ENCODE measurements around the gene CLVS2.

CLVS2 gene

DNA sequence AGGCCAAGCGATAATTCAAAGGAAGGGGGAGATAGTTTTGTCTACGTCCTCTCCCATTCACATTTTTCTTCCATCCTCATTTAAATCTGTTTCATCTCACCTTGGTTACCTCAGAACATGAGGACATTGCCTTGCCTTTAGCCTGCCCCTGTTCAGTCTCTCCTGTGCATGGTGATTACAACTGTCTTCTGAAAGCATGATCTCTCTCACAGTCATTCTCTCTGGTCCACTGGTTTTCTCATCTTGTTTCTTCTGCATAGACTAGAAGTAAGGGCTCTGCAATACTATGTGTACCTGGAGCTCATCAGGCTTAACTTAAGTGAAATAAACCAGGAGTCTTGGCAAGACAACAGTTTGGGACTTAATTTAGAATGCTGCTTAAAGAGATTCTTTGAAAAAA lies 31.4 kb downstream of the CLVS2 start:
- ATAC-seq, result no peak

DNA sequence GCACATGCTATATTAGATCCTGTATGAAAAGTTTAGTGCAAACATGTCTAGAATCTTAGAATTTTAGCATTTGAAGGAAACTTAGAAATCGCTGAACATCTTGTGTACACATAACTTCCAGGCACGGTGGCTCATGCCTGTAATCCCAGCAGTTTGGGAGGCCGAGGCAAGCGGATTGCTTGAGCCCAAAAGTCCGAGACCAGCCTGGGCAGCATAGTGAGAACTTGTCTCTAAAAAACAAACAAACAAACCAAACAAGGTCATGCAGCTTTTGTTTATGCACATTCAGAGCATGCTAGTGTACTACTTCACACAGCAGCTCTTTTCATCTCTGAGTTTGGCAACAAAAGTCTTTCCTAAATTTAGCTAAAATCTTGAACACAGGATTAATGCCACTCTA lies 32.2 kb downstream of the CLVS2 start:
- ATAC-seq, result no peak

DNA sequence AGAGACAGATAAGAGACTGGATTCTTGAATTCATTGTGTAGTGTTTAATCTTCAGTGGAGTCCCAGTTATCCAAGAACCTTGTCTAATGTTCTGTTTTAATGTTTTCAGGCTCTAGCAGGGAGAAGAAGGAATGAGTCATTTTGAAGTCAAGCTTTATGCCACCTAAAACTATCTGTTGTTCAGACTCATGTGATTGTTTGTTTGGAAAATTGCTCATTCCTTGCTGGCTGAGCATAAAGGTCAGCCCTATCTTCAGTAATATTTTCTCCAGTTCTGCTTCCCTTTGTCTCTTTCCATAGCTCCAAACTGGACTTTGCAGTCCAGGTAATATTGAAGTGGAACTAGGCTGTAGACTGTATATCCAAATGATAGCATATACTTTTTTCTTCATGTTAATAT lies 34.2 kb downstream of the CLVS2 start:
- no peak for ATAC-seq

DNA sequence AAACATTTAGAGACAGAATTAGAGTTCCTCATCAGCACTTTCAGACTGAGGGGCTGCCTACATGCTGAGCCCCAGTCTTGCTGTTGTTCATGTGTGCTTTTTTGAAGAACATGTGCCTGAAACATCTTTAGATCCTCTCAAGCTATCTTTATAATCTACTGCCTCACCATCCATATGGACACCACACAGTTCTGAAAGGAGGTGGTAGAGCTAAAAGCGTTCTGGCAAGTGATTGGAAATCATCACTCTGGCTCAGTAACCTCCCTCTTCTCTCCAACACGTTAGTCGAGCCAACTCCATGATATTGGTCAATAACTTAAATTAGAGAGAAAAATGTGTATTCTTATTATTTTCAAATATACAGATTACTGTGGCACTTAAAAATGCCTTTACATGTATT lies 40.6 kb downstream of the CLVS2 start:
- ATAC-seq, result no peak

DNA sequence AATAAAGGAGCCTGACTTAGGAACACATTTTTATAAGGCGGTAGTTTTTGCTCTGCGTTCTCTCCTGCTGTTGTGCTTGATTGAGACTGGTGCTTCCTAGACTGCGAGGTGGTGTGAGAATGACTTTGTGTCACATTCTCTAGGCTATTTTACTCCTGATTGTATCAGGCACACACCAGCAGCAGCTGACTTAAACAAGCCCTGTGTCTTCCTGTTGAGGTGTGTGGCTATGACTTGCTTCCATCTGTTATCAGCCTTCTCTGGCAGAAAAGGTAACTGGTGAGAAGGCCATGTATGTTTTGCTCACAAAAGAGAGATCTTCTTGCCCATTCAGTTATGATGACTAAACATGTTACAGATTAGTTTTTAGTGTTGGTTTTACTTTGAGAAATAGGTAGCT lies 43.4 kb downstream of the CLVS2 start:
- no peak for ATAC-seq

DNA sequence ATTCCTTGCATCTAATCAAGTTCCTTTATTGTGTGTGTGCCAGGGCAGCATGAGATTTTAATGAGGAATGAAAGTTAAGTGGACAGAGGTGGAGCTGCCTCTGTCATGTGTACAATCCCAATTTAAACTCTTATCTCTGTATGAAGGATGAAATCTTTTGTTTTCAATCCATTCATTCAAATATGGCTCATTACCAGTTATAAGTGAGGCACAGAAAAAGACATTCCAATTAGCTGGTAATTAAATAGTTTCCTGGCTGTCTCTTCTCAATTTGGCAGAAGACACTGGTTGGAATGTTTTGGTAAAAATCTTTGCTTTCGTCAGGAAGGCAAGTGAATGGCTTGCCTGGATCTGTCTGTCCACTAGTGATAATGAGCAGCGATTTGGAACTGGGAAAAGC lies 46.4 kb downstream of the CLVS2 start:
- no peak for ATAC-seq

DNA sequence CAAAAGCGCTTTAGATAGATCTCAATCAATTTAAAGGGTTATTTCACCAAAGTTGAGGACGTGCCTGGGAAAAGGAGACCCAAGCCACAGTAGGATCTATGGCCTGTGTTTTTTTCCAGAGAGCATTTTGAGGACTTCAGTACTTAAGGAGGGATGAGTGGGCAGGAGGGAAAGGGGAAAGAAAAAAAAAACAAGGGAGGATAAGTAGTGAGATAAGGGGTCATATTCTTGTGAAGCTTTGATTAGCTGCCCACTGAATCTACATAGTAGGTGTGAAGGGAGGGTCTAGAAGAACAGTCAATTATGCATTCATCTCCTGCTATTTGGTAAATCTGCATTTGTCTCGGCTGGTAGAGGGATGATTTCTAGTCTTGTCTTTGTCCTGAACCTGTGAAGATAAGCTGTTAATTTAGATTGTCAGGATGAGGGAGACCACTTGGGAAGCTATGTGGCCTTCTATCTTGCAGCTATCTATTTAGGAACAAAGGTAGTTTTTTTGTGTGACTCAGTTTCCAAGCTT lies 48.4 kb downstream of the CLVS2 start:
- ATAC-seq, result no peak

DNA sequence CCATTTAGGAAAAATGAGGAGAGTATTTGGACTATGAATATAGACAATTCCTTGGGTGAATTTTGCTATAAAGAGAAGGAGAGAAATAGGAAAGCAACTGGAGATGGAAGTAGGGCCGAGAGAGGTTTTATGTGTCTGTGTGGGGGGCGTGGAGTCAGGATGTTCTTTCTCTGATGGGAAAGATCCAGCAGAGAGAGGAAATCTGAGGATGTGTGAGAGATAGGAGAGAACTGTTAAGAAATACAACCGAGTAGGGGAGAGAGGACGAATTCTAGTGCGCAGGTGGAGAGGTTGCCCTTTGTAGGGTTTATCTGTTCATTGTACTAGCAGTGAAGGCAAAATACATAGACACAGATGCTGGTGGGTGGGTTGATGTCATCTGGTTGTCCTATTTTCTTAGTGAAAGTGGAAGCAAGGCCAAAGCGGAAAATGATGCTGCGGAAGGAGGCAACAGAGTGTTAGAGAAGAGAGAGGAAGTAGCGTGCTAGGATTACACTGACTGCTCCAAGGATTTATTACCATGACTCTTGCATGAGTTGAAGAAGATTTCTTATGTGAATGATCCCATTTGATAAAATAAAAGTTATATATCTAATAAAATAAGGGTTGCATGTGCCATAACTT lies 57.7 kb downstream of the CLVS2 start:
- ATAC-seq, result no peak

DNA sequence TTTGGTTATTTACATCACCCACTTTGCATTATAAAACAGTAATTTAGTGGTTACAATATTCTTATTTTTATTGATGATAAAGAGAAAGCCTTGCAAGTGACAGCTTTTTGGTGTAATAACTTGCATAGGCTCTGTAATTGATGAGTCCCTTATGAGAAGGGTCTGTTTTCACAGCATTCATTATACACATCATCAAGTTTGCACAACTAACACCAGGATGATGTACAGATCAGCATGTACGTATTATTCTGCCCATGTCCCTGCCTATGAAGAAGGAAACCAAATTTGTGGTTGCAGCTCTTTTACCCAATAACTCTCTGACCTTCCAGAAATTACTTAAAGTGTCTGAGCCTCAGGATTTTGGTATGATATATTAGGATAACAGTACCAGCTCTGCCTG lies 59.2 kb downstream of the CLVS2 start:
- ATAC-seq, result no peak

DNA sequence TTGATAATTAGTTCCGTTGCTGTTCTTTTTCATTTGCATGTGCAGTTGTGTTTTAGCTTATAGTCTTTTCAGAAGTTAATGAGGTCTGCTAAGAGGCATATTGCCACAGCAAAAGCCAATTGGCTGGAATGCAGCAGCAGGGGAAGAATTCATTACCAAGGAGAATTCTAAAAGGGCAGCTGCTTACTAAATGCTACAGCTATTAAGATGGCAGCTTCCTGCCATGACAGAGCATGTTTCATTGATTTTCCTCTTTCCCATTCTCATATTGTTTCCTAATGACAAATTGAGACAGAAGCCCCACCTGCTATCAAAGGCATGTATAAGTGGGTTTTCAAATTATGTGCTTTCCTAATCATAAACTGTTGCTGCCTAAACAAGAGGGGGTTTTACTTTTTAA lies 66.6 kb downstream of the CLVS2 start:
- no peak for ATAC-seq

DNA sequence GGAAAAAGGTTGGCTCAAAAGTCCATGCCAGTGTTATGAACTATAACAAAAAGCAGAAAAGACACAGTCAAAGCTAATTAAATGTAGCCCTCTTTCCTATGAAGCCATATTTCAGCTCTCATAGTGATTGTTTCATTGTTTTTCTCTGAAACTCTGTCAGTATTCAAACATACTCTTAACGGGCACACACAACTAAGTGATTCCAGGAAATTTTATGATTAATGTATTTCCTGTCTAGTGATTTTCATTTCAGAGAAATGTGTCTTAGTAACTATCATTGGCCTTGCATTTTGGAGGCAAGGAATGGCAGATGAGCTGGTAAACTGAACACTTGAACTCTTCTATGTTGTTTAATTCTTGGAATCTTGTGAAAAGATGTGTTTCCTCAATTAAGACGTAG lies 68.0 kb downstream of the CLVS2 start:
- no peak for ATAC-seq

DNA sequence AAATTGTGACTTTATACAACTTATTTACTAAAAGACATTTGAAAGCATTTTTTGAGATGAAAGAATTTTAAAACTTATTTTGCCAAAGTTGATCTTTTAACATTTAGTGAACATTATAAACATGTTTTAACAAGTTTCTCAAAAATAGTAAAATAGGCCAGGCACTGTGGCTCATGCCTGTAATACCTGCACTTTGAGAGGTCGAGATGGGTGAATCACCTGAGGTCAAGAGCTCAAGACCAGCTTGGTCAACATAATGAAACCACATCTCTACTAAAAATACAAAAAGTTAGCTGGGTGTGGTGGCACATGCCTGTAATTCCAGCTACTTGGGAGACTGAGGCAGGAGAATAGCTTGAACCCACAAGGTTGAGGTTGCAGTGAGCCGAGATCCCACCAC lies 78.6 kb downstream of the CLVS2 start:
- no peak for ATAC-seq

DNA sequence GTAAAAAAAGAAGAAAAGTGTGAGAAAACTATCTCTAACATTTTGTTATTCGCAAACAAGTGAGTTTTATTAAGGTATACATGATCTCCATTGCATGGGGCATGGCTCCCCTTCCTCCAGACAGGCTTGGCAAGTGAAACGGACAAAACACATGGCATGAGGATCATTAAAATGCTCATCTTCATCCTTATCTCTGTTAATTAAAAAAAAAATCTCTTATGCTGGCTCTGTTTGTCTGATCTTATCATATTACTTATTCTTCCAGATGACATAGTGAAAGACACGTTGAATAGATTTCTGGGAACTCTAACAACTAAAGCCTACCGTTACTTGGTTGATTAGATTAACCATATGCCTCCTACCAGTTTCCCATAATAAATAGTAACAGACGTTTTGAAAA lies 89.4 kb downstream of the CLVS2 start:
- no peak for ATAC-seq

DNA sequence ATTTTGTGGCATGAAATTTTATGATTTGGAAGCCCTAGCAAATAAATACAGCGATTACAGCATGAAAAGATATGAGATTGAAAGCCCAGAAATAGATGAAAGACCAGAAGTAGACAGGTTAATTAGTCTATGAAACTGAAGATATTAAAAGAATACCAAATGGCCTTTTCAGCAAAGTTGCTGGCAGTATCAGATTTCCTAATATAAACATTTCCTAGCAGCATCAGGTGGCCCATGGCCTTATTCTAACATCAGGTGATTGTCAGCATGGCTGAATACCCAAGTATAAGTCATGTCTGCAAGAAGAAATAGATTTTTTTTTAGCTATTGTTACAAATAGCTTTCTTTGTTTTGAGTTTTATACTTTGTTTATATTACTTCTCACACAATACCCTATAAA lies 93.2 kb downstream of the CLVS2 start:
- no peak for ATAC-seq

DNA sequence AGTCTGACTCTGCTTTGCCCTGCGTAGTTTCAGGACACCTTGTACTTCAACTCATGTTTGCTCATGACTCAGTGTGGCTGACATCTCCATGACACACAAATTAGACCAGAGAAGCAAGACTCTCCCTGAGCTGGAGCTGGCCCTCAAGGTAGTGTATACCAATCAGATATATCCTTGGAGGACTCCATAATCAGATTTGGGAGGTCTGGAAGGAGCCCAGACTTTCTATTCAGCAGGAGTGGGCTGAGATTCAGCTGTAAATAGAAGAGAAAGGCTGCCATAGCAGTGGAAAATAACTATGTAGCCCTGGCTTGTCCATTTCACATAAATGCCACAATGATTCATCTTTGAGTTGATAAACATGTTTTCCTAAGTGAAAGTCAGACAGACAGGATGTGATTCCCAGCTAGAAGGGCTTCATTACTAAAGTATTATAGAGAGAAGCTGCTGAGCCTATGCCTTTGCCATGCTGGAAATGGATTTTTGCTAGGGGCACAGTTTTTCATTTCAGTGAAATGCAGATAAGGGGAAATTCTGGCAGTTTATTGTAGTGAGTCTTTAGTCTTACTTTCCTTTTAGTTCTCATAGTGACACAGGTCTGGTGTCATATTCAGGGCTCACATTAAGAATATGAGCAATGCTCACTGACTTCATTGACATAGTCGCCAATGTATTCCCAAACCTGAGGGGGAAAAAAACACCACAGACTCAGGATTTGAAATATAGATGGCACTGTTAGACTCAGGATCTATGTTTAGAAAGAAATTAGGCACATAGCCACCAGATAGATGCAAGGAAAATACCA lies 95.3 kb downstream of the CLVS2 start:
- no peak for ATAC-seq

DNA sequence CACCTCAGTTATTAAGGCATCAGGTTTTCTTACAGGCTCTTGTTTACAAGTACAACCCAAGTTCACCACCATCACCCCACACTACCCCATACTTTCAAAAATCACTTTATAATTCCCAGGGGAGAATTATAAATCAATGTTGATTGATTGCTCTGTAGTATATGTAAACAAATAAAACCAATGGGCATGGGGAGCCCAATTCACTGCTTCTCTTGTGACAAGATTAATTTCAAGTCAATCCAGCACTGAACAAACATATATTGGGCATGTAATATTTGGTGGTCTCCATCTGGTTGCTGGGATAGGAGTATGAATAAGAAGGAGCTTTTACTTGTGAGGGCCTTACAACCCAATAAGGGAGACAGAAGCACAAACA lies 95.8 kb downstream of the CLVS2 start:
- no peak for ATAC-seq

DNA sequence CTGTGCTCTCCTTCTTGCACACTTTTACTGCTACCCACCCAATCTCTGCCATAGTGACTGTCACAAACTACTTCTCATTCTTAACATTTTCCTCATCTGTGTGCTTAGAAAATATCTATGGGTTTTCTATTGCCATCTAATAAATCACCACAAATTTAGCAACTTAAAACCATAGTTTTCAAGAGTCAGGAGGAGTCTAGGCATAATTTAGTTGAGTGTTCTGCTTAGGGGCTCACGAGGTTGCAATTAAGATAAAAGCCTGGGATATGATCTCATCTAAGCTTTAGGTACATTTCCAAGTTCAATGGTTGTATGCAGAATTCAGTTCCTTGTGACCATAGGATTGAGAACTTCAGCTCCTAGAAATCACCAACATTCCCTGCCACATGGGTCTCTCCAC lies 98.8 kb downstream of the CLVS2 start:
- no peak for ATAC-seq

DNA sequence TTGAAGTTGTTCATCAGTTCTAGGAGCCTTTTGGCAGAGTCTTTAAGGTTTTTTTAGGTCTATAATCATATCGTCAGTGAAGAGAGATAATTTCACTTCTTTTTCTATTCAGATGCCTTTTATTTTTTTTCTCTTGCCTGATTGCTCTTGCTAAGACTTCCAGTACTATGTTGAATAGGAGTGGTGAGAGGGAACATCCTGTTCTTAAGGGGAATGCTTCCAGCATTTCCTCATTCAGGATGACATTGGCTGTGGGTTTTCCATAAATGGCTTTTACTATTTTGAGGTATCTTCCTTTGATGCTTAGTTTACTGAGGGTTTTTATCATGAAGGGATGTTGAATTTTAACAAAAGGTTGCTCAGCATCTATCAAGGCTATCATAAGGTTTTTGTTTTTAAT lies 109.5 kb downstream of the CLVS2 start:
- no peak for ATAC-seq

DNA sequence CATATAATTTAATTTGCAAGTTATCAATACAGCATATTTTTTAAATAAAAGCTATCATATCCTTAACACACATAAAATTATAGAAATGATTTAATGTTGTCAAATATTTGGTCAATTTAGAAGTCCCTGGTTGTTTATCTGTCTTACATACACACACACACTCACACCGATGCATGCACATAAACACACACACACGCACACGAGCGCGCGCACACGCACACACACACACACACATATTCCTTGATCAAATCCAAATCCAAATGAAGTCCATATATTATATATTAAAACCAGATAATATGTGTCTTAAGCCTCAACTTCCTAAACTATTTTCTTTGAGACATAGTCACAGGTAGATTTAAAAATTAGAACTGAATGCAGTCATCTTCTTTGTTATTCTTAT lies 120.3 kb downstream of the CLVS2 start:
- no peak for ATAC-seq

DNA sequence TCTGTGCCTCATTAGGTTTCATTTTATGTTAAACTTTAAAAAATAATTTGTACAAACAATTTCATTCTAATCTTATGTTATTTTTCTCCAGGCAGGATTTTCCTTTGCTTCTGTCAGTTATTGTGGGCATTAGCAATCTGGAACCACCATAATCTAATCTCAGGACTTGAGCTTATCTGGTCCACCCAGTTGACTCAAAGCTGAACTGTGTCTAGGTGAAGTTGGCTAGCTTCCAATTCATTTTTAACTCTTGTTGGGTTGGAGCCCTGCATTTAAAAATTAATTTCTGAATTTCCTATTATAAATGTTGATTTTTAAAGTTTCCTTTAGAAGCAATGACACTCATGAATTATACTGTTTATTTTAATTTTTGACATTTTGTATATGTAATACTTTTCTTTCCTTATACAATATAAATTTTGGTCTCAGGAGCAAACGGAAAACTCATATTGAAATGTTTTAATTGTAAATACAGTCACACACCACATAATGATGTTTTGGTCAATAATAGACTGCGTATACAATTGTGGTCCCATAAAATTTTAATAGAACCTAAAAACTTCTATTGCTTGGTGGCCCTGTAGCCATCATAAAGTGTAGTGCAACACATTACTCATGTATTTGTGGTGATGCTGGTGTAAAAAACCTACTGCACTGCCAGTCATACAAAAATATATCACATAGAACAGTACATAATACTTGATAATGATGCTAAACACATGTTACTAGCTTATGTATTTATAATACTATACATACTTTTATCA lies 121.3 kb downstream of the CLVS2 start:
- no peak for ATAC-seq

DNA sequence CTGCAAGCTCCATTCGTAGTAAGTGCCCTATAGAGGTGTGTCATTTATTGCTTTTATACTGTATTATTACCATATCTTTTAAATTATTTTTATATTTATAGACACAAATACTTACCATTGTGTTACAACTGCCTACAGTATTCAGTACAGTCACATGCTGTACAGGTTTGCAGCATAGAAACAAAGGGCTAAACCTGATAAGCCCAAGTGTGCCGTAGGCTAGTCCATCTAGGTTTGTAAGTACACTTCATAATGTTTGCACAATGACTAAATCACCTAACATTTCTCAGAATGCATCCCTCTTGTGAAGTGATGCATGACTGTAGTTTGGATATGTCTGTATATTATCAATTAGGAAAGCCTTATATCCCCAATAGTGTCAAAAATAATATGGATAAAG lies 122.8 kb downstream of the CLVS2 start:
- ATAC-seq, result no peak
